GM12891 (cell line): ENCODE results near the gene PNPLA2.

Source experiments
- PAX5 ChIP-seq: IDR thresholded peaks from 2 replicates; pipeline ENCODE4 v1.6.1; 2011; ENCODE audit warnings: low read length, moderate library complexity, mild to moderate bottlenecking; ENCODE audit not compliant: insufficient read depth, severe bottlenecking
- POLR2A ChIP-seq: IDR thresholded peaks from 2 replicates; pipeline ENCODE4 v1.6.1; 2011; ENCODE audit warnings: low read depth, low read length, control low read depth
- POLR2AphosphoS5 ChIP-seq: IDR thresholded peaks from 2 replicates; pipeline ENCODE4 v1.6.1; 2011; ENCODE audit warnings: low read depth, low read length, control low read depth
- POU2F2 ChIP-seq: IDR thresholded peaks from 2 replicates; pipeline ENCODE4 v1.6.1; 2011; ENCODE audit warnings: low read depth, mild to moderate bottlenecking, control low read depth, low read length, moderate library complexity
- SPI1 ChIP-seq: IDR thresholded peaks from 2 replicates; pipeline ENCODE4 v1.6.1; 2011; ENCODE audit warnings: low read depth, low read length, control low read depth
- TAF1 ChIP-seq: IDR thresholded peaks from 2 replicates; pipeline ENCODE4 v1.6.1; 2011; ENCODE audit warnings: low read depth, low read length, control low read depth

GRCh38 chr11:841981-842369 is 23.3 kb downstream of the PNPLA2 start:
- TF ChIP-seq POLR2A = no peak
- TF ChIP-seq POLR2AphosphoS5 = no peak
- no peak for TF ChIP-seq TAF1
- no peak for TF ChIP-seq POU2F2
- TF ChIP-seq PAX5 = no peak
- no peak for TF ChIP-seq SPI1
